GM13977 (cell line): ENCODE results near the gene CALN1.

Experiments used
- DNase-seq: peaks from one replicate; pipeline ENCODE4 v3.0.0; 2012; ENCODE audit warnings: low spot score
- CTCF ChIP-seq: IDR thresholded peaks from 2 replicates; pipeline ENCODE4 v1.5.1; 2012; ENCODE audit warnings: mild to moderate bottlenecking, control low read depth; ENCODE audit not compliant: insufficient read depth; ENCODE audit errors: extremely low read depth, missing control alignments
- in situ Hi-C: fragments of 300-500 bp; cut with MboI; formaldehyde crosslinking; loops from one replicate; pipeline ENCODE4 v1.12.0; 2022; ENCODE audit warnings: low sequenced_read_pairs, low pct_unique_long_range_greater_than_20kb, mixed read lengths, inconsistent platforms; ENCODE audit not compliant: unreplicated experiment

CALN1 gene

GRCh38 chr7:72244826-72245398, 167.2 kb downstream of the CALN1 start:
- no peak for TF ChIP-seq CTCF
- in situ Hi-C loops, result no loop called here
- no peak for DNase-seq

- in situ Hi-C loops, result no loop called here
- no peak for DNase-seq
- no peak for TF ChIP-seq CTCF
These were observed 168.8 kb downstream of the CALN1 start for GRCh38 chr7:72243329-72243728.

- no peak for TF ChIP-seq CTCF
- DNase-seq, result no peak
- in situ Hi-C loops, result no loop called here
These were observed 176.8 kb downstream of the CALN1 start for GRCh38 chr7:72235351-72235750.

- no peak for TF ChIP-seq CTCF
- DNase-seq, result no peak
- in situ Hi-C loops, result no loop called here
These were observed 178.1 kb downstream of the CALN1 start for GRCh38 chr7:72234086-72234485.

- TF ChIP-seq CTCF, result no peak
- DNase-seq, result no peak
- in situ Hi-C loops, result no loop called here
These were observed 181.9 kb downstream of the CALN1 start for GRCh38 chr7:72230281-72230680.

GRCh38 chr7:72223351-72223750, 188.8 kb downstream of the CALN1 start:
- no peak for TF ChIP-seq CTCF
- DNase-seq, result no peak
- in situ Hi-C loops, result no loop called here

- in situ Hi-C loops, result no loop called here
- no peak for TF ChIP-seq CTCF
- DNase-seq, result no peak
These were observed 190.0 kb downstream of the CALN1 start for GRCh38 chr7:72222136-72222535.
